Measurements from ENCODE around the gene TMEM86A.
"Not testable (repeated sequence)": the region's sequence is repeated elsewhere in the genome, so short reads cannot be mapped to it uniquely, and the experiment has no call there.

TMEM86A gene

DNA sequence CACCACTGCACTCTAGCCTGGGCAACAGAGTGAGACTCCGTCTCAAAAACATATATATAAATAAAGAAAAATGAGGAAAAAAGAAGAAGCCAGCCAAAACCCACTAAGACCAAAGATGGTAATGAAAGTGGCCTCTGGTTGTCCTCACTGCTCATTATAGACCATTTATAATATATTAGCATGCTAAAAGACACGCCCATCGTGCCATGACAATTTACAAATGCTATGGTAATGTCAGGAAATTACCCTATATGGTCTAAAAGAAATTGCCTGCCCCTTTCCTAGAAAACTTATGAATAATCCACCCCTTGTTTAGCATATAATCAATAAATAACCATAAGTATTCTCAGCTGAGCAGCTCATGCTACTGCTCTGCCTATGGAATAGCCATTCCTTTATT lies 16.1 kb upstream of the TMEM86A start:
- ChIA-PET POLR2A (ENCODE audit: low non-redundant PET) (no interaction called here), CTCF (interaction anchor here (0.7 kb wide), 1 partner anchor 18 kb away, joined by 3 read pairs; no protein-coding TSS in a partner anchor)
- DNase-seq (ENCODE audit: low spot score): no peak
- H3K27ac ChIP-seq: no peak overlapping the region
- TF ChIP-seq, protein P1, sequence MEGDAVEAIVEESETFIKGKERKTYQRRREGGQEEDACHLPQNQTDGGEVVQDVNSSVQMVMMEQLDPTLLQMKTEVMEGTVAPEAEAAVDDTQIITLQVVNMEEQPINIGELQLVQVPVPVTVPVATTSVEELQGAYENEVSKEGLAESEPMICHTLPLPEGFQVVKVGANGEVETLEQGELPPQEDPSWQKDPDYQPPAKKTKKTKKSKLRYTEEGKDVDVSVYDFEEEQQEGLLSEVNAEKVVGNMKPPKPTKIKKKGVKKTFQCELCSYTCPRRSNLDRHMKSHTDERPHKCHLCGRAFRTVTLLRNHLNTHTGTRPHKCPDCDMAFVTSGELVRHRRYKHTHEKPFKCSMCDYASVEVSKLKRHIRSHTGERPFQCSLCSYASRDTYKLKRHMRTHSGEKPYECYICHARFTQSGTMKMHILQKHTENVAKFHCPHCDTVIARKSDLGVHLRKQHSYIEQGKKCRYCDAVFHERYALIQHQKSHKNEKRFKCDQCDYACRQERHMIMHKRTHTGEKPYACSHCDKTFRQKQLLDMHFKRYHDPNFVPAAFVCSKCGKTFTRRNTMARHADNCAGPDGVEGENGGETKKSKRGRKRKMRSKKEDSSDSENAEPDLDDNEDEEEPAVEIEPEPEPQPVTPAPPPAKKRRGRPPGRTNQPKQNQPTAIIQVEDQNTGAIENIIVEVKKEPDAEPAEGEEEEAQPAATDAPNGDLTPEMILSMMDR (conservative IDR thresholded peaks at IDR 0.05; ENCODE audit: low read depth): no peak

DNA sequence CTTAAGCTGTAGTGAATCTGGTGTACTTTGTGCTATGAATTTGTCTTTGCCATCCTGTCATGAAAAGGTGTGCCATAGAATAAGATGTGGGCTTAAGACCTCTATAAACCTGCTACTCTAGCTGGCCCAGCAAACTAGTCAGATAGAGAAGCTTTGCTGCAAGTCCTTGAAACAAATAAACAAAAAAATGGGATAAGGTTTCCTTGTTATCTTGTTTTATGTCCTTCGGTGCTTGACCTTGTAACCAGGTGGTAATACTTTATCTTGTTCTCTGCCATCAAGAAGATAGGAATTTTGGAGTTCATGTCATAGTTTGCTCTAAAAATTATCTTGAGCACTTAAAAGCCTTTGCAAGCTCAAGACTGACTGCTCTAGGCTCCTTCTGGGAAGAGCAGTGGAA lies 14.3 kb upstream of the TMEM86A start:
- TF ChIP-seq, protein P1 (conservative IDR thresholded peaks at IDR 0.05; ENCODE audit: low read depth): no peak
- ChIA-PET CTCF (interaction anchor here (0.5 kb wide), 1 partner anchor 87 kb away, joined by 3 read pairs; no protein-coding TSS in a partner anchor), POLR2A (ENCODE audit: low non-redundant PET) (no interaction called here)
- H3K27ac ChIP-seq: no peak overlapping the region
- no peak for DNase-seq (ENCODE audit: low spot score)

DNA sequence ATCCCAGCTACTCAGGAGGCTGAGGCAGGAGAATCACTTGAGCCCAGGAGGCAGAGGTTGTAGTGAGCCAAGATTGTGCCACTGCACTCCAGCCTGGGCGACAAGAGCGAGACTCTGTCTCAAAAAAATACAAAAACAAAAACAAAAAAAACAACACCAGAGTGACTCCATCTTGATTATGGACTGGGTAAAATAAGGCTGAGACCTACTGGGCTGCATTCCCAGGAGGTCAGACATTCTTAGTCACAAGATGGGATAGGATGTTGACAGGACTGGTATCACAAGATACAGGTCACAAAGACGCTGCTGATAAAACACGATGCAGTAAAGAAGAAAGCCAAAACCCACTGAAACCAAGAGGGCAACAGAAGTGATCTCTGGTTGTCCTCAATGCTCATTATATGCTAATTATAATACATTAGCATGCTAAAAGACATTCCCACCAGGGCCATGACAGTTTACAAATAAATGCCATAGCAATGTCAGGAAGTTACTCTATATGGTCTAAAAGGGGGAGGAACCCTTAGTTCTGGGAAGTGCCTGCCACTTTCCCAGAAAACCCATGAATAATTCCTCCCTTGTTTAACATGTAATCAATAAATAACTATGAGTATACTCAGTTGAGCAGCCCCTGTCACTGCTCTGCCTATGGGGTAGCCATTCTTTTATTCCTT lies 7.0 kb upstream of the TMEM86A start:
- POLR2A ChIA-PET (ENCODE audit: low non-redundant PET); H3K27ac ChIP-seq; CTCF ChIA-PET; DNase-seq (ENCODE audit: low spot score): not testable (repeated sequence)

DNA sequence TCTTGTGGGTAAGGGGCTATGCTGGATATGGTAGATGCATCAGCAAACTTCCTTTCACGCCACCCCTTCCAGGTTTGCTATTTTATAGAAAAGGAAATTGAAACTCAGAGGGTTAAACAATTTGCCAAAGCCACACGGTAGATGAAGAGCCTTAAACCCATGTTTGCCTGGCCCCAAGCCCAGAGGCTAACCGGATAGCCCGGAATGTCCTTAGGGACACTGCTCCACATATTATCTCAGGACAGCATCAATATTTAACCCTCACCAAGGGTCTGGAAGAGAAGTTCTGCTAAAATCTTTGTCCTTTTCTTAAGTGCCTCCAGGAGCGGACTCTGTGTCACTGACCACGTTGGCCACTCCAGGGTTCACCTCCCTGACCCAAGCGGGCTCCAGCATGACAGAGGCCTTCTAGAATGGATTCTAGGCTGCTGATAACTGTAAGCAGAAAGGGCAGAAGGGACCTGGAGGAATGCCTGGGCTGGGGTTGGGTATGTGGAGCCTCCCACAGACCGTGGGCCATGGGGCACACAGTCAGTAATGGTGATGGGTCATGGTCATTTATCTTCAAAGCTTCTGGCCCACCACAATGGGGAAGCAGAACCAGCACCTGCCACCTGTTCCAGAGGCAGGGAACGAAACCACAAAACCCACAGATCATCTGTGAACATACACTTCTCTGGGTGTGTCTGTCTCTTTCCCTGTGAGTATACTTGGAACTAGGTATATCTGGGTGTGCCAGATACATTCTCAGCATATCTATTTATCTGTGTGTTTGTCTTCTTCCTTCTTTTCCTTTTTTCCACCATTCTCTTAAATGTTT lies 5.4 kb upstream of the TMEM86A start:
- ChIA-PET CTCF (no interaction called here), POLR2A (ENCODE audit: low non-redundant PET) (no interaction called here)
- H3K27ac ChIP-seq: no peak overlapping the region
- TF ChIP-seq, protein P1 (conservative IDR thresholded peaks at IDR 0.05; ENCODE audit: low read depth): no peak
- DNase-seq (ENCODE audit: low spot score): no peak

DNA sequence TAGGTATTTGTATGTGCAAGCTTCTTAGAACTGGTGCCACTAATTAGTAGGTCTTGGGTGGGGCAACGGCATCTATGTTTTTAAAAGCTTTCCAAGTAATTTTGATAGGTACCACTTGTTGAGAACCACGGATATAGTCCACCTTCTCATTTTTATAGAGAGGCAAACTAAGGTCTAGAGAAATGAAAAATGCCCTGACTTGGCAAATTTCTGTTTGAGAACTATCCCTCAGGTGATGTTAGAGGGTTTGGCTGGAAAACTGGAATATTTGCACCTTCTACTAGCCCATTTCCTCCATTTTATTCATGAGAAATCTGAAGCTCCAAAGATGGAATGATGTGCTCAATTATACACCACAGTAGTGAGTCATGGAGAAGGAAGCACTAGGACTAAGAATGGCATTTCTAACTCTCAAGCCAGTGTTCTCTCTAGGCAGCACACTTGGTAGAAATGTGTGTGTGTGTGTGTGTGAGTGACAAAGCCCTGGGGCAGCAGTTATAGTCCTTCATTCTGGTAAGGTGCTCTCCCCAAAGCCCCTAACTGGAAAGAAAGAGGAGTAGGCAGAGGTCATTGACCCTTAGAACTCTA lies 1.8 kb upstream of the TMEM86A start:
- TF ChIP-seq, protein P1 (conservative IDR thresholded peaks at IDR 0.05; ENCODE audit: low read depth): no peak
- H3K27ac ChIP-seq: no peak overlapping the region
- CTCF ChIA-PET: no interaction called here
- DNase-seq (ENCODE audit: low spot score): no peak
- POLR2A ChIA-PET (ENCODE audit: low non-redundant PET): no interaction called here

DNA sequence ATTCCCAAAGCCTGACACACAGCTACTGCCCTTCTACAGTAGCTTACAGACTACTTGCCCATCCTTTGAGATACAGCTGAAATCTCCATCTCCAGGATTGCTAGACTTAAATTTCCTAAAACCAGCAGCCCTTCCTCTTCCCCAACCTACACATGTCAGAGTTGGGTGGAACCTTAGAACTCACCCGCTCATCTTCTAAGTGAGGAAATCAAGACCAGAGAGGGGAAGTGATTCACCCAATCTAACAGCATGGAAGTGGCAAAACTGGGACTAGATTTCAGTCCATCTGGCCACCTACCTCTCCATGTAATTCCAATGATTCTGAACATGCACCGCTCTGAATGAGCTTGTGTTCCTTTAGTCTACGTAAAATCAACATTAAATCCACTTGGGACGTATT lies 1.0 kb upstream of the TMEM86A start:
- ChIA-PET POLR2A (ENCODE audit: low non-redundant PET) (no interaction called here), CTCF (interaction anchor here (0.6 kb wide), 1 partner anchor 62 kb away, joined by 4 read pairs; no protein-coding TSS in a partner anchor)
- TF ChIP-seq, protein P1 (conservative IDR thresholded peaks at IDR 0.05; ENCODE audit: low read depth): no peak
- DNase-seq (ENCODE audit: low spot score): no peak
- no peak overlapping the region for H3K27ac ChIP-seq

DNA sequence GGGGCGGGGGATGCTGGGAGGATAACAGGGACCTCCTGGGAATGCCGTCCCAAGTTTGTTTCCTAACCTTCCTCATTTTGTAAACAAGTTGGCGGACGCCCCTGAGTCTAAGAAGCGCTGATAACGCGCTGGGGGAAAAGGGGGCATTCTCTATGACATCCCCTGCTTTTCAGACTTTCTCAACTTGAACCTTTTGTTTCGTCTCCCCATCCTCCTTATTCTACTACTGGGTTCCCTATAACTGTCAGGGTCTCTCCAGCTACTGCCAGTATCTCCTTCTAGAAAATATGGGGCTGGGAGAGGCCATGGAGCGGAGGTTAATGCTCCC lies 654 bp downstream of the TMEM86A start:
- POLR2A ChIA-PET (ENCODE audit: low non-redundant PET): no interaction called here
- DNase-seq (ENCODE audit: low spot score): no peak
- H3K27ac ChIP-seq: no peak overlapping the region
- CTCF ChIA-PET: no interaction called here
- TF ChIP-seq, protein P1 (conservative IDR thresholded peaks at IDR 0.05; ENCODE audit: low read depth): no peak

All from RWPE1 (cell line).